RWPE1 (cell line): Measurements from ENCODE around the gene MARCHF5.
"Not testable (repeated sequence)": the region's sequence is repeated elsewhere in the genome, so short reads cannot be mapped to it uniquely, and the experiment has no call there.

ENCODE experiments used
- CTCF ChIA-PET: fragments of 350-600 bp; sonication (Branson Sonifier 250); formaldehyde crosslinking; extraction: SDS; loops from one replicate; lab custom pipeline; 2021; lab: Yijun Ruan, JAX
- POLR2A ChIA-PET: fragments of 400-600 bp; formaldehyde crosslinking; extraction: SDS; loops from one replicate; lab custom pipeline; 2020; ENCODE audit warnings: antibody characterized with exemption; ENCODE audit not compliant: low non-redundant PET; lab: Yijun Ruan, JAX
- DNase-seq: peaks from one replicate; pipeline ENCODE4 v3.0.0; 2012; ENCODE audit warnings: low spot score
- H3K27ac ChIP-seq: fragments of 450-650 bp; 2 replicates; pipeline ENCODE4 v1.5.1; 2017
- TF ChIP-seq, protein P1 (sequence below): fragments of 450-650 bp; conservative IDR thresholded peaks from 2 replicates; pipeline ENCODE4 v1.5.1; 2017; ENCODE audit warnings: low read depth, mild to moderate bottlenecking

Gene MARCHF5

DNA sequence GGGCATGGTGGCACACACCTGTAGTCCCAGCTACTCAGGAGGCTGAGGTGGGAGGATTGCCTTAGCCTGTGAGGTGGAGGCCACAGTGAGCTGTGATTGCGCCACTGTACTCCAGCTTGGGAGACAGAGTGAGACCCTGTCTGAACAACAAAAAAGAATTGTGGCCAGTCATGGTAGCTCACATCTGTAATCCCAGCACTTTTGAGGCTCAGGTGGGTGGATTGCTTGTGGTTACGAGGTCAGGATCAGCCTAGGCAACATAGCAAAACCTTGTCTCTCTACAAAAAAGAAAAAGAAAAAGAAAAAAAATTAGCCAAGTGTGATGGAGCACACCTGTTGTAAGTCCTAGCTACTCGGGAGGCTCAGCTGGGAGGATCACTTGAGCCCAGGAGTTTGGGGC lies 22.8 kb downstream of the MARCHF5 start:
- POLR2A ChIA-PET, result no interaction called here
- DNase-seq, result no peak
- CTCF ChIA-PET, result interaction anchor here (0.6 kb wide), 1 partner anchor 1985 kb away, joined by 3 read pairs; no protein-coding TSS in a partner anchor
- no peak overlapping the region for H3K27ac ChIP-seq
- TF ChIP-seq, protein P1, sequence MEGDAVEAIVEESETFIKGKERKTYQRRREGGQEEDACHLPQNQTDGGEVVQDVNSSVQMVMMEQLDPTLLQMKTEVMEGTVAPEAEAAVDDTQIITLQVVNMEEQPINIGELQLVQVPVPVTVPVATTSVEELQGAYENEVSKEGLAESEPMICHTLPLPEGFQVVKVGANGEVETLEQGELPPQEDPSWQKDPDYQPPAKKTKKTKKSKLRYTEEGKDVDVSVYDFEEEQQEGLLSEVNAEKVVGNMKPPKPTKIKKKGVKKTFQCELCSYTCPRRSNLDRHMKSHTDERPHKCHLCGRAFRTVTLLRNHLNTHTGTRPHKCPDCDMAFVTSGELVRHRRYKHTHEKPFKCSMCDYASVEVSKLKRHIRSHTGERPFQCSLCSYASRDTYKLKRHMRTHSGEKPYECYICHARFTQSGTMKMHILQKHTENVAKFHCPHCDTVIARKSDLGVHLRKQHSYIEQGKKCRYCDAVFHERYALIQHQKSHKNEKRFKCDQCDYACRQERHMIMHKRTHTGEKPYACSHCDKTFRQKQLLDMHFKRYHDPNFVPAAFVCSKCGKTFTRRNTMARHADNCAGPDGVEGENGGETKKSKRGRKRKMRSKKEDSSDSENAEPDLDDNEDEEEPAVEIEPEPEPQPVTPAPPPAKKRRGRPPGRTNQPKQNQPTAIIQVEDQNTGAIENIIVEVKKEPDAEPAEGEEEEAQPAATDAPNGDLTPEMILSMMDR, result no peak

DNA sequence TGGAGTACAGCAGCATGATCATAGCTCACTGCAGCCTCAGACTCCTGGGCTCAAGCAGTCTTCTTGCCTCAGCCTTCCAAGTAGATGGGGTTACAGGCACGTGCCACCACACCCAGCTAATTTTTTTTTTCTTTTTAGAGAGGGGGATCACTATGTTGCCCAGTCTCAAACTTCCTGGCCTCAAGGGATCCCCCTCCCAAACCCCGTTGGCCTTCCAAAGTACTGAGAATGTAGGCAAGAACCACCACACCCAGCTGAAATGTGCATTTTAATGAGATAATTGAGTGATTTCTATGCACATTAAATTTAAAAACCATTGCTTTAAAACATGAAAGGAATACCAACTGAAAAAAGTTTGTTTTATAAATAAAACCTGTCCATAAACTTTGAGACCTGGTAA lies 25.6 kb downstream of the MARCHF5 start:
- TF ChIP-seq, protein P1, result no peak
- DNase-seq, result no peak
- POLR2A ChIA-PET, result no interaction called here
- CTCF ChIA-PET, result no interaction called here
- no peak overlapping the region for H3K27ac ChIP-seq

DNA sequence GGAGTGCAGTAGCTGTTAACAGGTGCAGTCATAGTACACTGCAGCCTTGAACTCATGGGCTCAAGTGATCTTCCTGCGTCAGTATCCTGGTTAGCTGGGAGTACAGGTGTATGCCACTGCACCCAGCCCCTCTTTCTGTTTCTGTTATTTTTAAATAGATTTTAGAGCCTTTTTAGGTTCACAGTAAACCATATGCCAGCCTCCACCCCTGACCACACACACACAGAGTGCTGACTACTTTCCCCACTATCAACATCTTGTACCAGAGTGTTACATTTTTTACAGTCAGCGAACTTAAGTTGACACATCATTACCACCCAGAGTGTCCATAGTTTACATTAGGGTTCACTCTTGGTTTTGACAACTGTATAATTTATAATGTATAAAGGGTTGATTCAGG lies 32.1 kb downstream of the MARCHF5 start:
- ChIA-PET POLR2A (no interaction called here), CTCF (interaction anchor here (0.6 kb wide), 1 partner anchor 29 kb away, joined by 3 read pairs; no protein-coding TSS in a partner anchor)
- TF ChIP-seq, protein P1, result no peak
- H3K27ac ChIP-seq, result no peak overlapping the region
- DNase-seq, result no peak

DNA sequence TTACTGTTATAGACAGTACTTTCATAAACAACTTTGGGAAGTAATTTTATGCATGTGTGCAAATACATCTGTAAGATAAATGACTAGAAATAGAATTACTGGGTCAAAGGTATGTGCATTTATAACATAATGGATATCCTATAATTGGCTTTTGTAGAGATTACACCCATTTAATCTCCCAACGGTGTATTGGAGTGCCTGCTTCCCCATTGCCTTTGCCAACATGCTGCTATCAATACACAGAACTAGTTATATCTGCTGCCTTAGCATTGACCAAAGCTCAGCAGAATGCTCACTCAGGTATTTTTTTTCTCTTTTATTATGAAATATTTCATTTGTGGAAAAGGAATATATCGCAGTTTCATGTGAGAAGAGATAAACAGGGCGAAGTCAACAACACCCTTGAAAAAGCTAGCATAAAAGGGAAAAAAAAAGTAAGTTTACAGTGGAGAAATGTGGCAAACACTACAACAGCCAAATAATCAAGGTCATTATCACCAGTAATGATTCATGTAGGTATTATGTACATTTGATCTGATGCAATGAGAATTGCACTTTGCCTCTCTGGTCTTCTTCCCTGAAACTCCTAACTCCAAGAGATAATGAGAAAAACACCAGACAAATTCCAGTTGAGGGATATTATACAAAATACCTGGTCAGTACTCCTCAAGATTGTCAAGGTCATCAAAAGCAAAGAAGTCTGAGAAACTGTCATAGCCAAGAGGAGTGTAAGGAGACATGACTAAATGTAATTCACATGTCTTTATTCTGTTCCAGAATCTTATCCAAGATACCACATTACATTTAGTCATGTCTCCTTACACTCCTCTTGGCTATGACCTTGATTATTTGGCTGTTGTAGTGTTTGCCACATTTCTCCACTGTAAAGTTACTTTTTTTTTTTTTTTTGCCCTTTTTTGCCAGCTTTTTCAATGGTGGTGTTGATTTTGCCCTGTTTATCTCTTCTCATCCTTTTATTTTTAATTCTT lies 36.8 kb downstream of the MARCHF5 start:
- H3K27ac ChIP-seq, result no peak overlapping the region
- no peak for DNase-seq
- ChIA-PET POLR2A (no interaction called here), CTCF (interaction anchor here (0.6 to 1.0 kb wide), 2 partner anchors 36 to 288 kb away, joined by 4 read pairs; no protein-coding TSS in a partner anchor)
- TF ChIP-seq, protein P1, result no peak

DNA sequence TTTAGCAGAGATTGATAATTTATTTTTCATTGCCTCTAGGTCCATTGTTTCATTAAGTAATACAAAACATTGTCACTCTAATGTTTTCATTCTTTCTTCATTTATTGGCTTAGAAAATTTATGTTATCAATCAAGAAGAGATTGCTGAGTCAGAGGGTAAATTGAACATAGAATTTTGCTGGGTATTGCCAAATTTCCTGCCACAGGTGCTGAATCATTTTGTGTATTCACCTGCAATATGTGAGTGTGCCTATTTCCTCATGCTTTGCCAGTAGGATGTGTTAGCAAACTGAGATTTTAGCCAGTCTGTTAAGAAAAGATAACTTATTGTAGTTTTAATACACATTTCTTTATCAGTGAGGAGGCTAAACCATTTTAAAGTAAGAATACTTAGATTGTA lies 38.0 kb downstream of the MARCHF5 start:
- ChIA-PET CTCF (no interaction called here), POLR2A (no interaction called here)
- H3K27ac ChIP-seq, result no peak overlapping the region
- TF ChIP-seq, protein P1, result no peak
- DNase-seq, result peak; percentile 54

DNA sequence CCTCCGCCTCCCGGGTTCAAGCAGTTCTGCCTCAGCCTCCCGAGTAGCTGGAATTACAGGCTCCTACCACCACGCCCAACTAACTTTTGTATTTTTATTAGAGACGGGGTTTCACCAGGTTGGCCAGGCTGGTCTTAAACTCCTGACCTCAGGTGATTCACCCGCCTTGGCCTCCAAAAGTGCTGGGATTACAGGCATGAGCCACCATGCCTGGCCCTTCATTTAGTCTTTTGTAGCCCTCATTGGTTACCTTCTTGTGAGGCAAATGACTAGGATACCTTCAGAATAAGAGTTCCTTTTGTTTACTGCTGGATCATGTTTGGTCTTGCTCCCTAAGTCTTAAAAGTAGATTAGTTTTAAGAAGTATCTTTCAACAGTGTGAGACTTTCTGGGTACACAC lies 39.0 kb downstream of the MARCHF5 start:
- DNase-seq, result peak; percentile 63
- peak overlapping the region; percentile 71 for H3K27ac ChIP-seq
- POLR2A ChIA-PET, result not testable (repeated sequence)
- CTCF ChIA-PET, result interaction anchor here (0.6 to 1.2 kb wide), 2 partner anchors 56 to 67 kb away, joined by 3 to 4 read pairs; no protein-coding TSS in a partner anchor

DNA sequence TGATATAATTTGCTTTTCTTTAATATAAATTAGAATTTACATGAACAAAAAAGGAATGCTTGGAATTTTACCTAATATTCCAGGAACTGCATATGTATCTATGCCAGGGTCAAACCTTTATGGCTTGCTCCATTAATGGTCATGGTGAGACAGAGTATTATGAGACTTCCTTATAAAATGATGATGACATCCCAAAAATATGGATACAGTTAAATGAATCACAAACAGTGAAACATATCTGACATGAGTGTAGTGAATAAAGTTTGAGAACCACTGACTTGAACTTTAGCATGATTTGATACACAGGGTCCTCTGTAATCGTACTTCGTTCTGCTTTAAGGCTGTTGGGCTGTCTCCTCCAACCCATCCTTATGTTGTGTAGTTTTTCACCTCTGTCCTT lies 51.8 kb downstream of the MARCHF5 start:
- POLR2A ChIA-PET, result no interaction called here

DNA sequence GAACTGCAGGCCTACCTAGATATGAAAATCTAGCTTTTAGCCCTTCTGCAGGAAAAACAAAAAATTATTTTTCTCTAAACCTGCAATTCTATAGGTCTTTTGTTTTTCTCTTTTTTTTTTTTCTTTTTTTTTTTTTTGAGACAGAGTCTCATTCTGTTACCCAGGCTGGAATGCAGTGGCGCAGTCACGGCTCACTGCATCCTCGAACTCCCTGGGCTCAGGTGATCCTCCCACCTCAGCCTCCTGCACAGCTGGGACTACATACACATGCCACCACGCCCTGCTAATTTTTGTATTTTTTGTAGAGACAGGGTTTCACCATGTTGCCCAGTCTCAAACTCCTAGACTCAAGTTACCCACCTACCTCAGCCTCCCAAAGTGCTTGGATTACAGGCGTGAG lies 54.6 kb downstream of the MARCHF5 start:
- DNase-seq, H3K27ac ChIP-seq, CTCF ChIA-PET, POLR2A ChIA-PET: not testable (repeated sequence)

More for the DNA sequence above, 51.8 kb downstream of the MARCHF5 start:
- H3K27ac ChIP-seq, result no peak overlapping the region
- CTCF ChIA-PET, result no interaction called here
- DNase-seq, result no peak
- TF ChIP-seq, protein P1, result no peak

DNA sequence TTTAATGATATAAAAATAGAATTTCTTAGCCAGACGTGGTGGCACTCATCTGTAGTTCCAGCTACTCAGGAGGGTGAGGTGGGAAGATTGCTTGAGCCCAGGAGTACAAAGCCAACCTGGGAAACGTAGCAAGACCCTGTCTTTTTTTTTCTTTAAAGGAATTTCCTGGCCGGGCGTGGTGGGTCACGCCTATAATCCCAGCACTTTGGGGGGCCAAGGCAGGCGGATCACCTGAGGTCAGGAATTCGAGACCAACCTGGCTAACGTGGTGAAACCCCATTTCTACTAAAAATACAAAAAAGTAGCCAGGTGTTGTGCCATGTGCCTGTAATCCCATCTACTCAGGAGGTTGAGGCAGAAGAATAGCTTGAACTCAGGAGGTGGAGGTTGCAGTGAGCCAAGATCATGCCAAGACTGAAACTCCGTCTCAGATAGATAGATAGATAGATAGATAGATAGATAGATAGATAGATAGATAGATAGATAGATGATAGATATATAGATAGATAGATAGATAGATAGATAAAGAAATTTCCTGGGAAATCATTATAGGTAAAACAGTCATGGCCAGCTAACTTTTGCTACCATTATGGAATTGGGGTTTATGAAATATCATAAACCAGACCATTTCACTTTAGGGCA lies 56.2 kb downstream of the MARCHF5 start:
- POLR2A ChIA-PET, H3K27ac ChIP-seq, DNase-seq, CTCF ChIA-PET: not testable (repeated sequence)
